ENCODE results near the gene MON1B.
"Not testable (repeated sequence)": the region's sequence is repeated elsewhere in the genome, so short reads cannot be mapped to it uniquely, and the experiment has no call there.

Gene MON1B

GRCh38 chr16:77190478-77191258 is at the start of gene MON1B:
Gene MON1B, plus strand, starts transcription at chr16:77191190. Its CDS starts 296 bp downstream, at chr16:77191486.
- TF ChIP-seq CTCF (IDR thresholded peaks at IDR 0.05; ENCODE audit: control insufficient read depth, extremely low read depth, insufficient read depth): no peak
- peak within 1 kb of the TSS; percentile 73 for H3K4me3 ChIP-seq (ENCODE audit: low read depth, low read length)
- DNase-seq (ENCODE audit: low read depth): peak; percentile 99

GRCh38 chr16:77143364-77143763 is 47.6 kb upstream of the MON1B start:
- DNase-seq (ENCODE audit: low read depth): no peak
- no peak for TF ChIP-seq CTCF (IDR thresholded peaks at IDR 0.05; ENCODE audit: control insufficient read depth, extremely low read depth, insufficient read depth)
- H3K4me3 ChIP-seq (ENCODE audit: low read depth, low read length): no peak overlapping the region

DNA sequence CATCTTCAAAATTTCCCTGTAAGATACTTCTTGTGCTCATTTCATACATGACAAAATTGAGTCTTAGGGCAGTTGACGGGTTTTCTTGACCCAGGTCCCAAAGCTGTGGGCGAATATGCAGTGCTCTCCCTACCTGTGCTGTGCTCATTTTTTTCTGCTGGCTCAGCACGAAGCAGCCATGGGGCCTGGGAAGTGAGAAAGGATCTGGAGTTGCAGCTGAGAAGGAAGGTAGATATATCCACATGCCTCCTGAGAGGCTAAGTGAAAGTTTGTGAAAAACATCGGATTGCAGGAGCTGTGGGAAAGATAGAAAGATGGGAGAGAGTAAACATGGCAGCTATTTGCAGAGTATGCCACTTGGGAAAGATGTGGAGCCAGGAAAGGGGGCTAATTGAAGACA is 42.9 kb upstream of the MON1B start:
- no peak for TF ChIP-seq CTCF (IDR thresholded peaks at IDR 0.05; ENCODE audit: control insufficient read depth, extremely low read depth, insufficient read depth)
- no peak overlapping the region for H3K4me3 ChIP-seq (ENCODE audit: low read depth, low read length)
- no peak for DNase-seq (ENCODE audit: low read depth)

DNA sequence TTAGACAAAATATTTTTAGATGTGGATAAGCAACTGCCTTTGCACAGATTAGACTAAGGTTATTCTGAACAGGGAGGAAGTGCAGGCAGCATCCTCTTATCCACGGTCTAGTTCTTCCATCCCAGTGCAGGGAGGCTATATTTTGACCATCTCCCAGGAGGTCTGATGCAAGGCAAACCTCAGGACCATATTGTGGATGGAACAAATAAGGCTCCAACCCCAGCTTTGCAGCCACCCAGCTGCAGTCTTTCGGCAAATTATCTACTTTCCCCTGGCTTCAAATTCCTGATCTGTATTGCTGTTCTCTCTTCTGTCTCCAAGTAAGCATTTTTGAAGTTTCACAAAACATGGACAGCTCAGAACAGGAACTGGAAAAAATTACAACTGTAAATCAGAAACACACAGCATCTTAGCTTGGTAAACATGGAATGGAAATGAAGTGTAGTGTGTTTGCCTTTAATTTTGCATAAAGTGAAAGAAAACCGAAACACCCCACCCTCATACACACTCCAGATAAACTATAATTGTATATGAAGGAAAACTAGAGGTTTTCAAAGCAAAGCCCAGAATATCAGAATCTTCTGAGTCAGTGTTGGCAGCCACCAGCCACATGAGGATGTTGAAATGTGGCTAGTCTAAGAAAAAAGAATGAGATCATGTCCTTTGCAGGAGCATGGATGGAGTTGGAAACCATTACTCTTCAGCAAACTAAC is 33.5 kb upstream of the MON1B start:
- no peak overlapping the region for H3K4me3 ChIP-seq (ENCODE audit: low read depth, low read length)
- TF ChIP-seq CTCF (IDR thresholded peaks at IDR 0.05; ENCODE audit: control insufficient read depth, extremely low read depth, insufficient read depth): no peak
- DNase-seq (ENCODE audit: low read depth): no peak

GRCh38 chr16:77158293-77158692 is 32.7 kb upstream of the MON1B start:
- no peak for DNase-seq (ENCODE audit: low read depth)
- H3K4me3 ChIP-seq (ENCODE audit: low read depth, low read length): no peak overlapping the region
- no peak for TF ChIP-seq CTCF (IDR thresholded peaks at IDR 0.05; ENCODE audit: control insufficient read depth, extremely low read depth, insufficient read depth)

GRCh38 chr16:77165006-77165405 is 26.0 kb upstream of the MON1B start:
- no peak for DNase-seq (ENCODE audit: low read depth)
- no peak overlapping the region for H3K4me3 ChIP-seq (ENCODE audit: low read depth, low read length)
- no peak for TF ChIP-seq CTCF (IDR thresholded peaks at IDR 0.05; ENCODE audit: control insufficient read depth, extremely low read depth, insufficient read depth)

GRCh38 chr16:77165536-77166236 is 25.3 kb upstream of the MON1B start:
- DNase-seq (ENCODE audit: low read depth); H3K4me3 ChIP-seq (ENCODE audit: low read depth, low read length): not testable (repeated sequence)

Measured in LNCaP clone FGC (cell line).